GM19463 (cell line): ENCODE data around the gene CAND2.
A peak's percentile ranks its signal among the peaks of the same experiment; 100 is the strongest.
"Not testable (repeated sequence)": the region's sequence is repeated elsewhere in the genome, so short reads cannot be mapped to it uniquely, and the experiment has no call there.

Source experiments
- ATAC-seq: cut with Tn5 transposase; IDR thresholded peaks from one replicate; pipeline ENCODE4 v1.9.1; 2021; ENCODE audit warnings: mild to moderate bottlenecking, moderate library complexity; ENCODE audit not compliant: unreplicated experiment

CAND2 gene

GRCh38 chr3:12854565-12854964 is 58.1 kb downstream of the CAND2 start:
- no peak for ATAC-seq

DNA sequence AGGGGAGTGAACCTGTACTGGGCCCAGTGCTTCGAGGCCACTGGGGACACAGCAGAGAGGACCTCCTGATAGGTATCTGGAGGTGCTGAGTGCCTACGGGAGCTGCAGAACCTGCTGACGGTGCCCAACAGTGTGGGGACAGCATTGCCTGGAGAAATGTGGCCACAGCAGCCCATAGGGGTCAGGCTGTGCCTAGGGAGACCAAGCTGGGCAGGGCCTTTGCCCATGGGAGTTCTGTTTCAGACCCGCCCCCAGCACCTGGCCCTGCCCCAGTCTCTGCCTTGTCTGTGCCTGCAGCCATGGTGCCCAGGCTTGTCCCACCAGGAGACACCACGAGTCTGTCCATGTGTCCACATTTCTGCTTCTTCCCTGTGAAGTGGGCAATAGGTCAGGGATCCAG is 60.1 kb downstream of the CAND2 start:
- ATAC-seq = no peak

GRCh38 chr3:12859840-12860239 is 63.4 kb downstream of the CAND2 start:
- ATAC-seq = no peak

- ATAC-seq = no peak
Observed at GRCh38 chr3:12861611-12862010, 65.1 kb downstream of the CAND2 start.

DNA sequence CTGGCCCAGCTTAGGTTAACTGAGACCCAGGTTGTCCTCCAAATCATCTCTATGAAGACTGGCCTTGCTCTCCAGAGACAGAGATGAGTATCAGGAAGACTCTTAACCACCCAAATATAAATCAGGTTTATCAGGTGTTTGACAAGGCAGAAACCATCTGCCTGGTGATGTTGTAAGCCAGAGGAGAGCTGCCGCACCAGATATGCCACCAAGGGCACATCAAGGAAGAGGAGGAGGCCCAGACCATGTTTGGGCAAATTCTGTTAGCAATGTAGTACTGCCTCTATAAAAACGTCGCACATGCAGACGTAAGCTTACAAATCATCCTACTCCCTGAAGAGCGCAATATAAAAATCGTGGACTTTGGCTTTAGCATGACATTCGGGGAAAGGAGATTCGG is 65.9 kb downstream of the CAND2 start:
- no peak for ATAC-seq

GRCh38 chr3:12865271-12865670 is 68.8 kb downstream of the CAND2 start:
- ATAC-seq = no peak

- ATAC-seq = no peak
Observed at GRCh38 chr3:12866836-12867235, 70.4 kb downstream of the CAND2 start.

DNA sequence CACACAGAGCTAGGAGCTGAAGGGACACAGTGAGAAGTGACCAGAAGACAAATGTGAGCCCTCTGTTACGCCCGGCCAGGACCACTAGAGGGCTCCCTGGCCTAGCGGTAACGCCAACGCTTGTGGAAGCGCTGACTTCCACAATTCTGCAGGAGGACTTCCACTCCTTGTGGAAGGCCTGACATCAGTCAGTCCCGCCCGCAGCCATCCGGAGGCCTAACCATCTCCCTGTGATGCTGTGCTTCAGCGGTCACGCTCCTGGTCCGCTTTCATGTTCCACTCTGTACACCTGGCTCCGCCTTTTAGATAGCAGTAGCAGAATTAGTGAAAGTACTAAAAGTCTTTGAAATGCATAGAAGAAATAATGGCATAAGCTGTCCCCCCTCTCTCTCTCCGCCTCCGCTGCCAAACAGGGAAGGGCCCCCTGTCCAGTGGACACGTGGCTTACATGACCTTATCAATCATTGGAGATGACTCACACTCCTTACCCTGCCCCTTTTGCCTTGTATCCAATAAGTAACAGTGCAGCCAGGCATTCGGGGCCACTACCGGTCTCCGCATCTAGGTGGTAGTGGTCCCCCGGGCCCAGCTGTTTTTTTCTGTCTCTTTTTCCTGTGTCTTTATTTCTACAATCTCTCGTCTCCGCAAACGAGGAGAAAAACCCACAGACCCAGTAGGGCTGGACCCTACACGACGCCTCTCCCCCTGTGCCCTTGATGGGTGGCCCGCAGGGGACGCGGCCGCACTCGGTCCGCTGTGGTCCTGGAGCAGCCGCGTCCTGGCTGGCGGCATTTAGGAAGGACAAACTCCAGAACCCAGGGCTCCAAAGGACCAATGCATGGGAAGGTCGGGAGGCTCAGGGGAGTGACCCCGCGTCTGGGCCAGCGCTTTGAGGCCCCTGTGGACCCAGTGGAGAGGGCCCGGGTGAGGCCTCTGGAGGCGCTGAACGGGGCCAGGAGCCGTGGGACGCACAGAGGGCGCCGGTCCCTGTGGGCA is 71.9 kb downstream of the CAND2 start:
- peak; percentile 60 for ATAC-seq

- peak; percentile 55 for ATAC-seq
Observed at GRCh38 chr3:12869035-12869621, 72.6 kb downstream of the CAND2 start.

- peak; percentile 48 for ATAC-seq
Observed at GRCh38 chr3:12870942-12871341, 74.5 kb downstream of the CAND2 start.

- no peak for ATAC-seq
Observed at GRCh38 chr3:12871404-12871983, 75.0 kb downstream of the CAND2 start.

DNA sequence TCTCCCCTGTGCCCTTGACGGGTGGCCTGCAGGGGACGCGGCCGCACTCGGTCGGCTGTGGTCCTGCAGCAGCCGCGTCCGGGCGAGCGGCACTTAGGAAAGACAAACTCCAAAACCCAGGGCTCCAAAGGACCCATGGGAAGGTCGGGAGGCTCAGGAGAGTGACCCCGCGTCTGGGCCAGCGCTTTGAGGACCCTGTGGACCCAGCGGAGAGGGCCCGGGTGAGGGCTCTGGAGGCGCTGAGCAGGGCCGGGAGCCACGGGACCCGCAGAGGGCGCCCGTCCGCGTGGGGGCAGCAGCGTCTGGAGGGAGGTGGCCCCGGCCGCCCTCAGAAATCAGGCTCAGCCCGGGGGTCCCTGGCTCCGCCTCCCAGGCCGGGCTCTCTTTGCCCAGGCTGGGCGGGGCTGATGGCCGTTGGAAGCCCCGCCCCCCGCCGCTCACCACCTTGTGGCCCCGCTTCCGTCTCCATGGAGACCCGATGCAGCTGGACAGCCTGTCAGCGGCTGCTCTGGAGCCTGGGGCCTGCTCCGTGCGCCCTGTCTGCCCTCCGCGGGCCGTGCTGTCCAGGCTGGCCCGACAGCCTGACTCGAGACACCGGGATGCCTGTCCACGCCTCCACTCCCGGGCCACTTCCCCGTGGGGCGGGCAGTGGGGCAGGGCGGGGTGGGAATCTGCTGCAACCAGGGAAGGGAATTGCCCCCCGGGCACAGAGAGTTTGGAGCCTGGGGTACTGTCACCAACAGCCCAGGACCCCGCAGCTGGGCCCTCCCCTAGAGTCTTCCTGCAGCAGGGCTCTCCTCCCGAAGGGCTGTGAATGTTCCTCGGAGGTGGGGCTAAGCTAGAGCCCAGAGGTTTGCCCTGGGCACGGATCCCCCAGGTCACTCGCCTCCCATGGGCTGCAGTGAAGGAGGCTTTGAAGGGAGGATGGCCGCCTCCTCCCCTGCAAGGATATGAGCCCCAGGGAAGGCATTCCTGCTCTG is 79.7 kb downstream of the CAND2 start:
- peak; percentile 56 for ATAC-seq

DNA sequence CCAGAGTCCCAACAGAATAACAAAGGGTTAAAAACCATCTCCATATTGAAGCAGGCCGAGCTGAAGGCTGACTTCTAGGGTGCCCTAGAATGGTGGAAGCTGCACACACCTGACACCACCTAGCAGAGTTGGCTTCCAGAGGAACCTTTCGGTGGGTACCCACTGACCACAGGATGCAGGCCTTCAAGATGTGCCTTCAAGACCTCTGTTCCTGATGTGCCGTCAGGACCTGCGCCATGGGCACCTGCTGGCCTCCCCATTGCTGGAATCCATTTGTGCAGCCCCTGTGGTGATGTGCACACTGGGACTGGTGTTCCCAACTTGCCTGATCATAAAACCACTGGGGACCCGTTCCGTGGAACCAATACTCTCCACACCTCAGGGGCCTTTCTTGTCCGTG is 80.6 kb downstream of the CAND2 start:
- ATAC-seq = no peak

GRCh38 chr3:12878141-12878574 is 81.7 kb downstream of the CAND2 start:
- no peak for ATAC-seq

GRCh38 chr3:12878758-12879157 is 82.3 kb downstream of the CAND2 start:
- ATAC-seq = not testable (repeated sequence)

GRCh38 chr3:12879191-12879815 is 82.8 kb downstream of the CAND2 start:
- ATAC-seq = no peak

DNA sequence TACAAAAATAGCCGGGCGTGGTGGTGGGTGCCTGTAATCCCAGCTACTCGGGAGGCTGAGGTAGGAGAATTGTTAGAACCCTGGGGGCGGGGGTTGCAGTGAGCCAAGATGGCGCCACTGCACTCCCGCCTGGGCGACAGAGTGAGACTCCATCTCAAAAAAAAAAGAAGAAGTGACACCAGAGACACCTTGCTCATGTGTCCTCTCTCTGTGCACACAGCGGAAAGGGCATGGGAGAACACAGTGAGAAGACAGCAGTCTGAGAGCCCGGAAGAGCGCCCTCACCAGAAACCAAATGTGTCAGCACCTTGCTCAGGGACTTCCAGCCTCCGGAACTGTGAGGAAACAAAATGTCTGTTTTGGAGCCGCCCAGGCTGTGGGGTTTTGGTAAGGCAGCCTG is 85.4 kb downstream of the CAND2 start:
- peak; percentile 49 for ATAC-seq

DNA sequence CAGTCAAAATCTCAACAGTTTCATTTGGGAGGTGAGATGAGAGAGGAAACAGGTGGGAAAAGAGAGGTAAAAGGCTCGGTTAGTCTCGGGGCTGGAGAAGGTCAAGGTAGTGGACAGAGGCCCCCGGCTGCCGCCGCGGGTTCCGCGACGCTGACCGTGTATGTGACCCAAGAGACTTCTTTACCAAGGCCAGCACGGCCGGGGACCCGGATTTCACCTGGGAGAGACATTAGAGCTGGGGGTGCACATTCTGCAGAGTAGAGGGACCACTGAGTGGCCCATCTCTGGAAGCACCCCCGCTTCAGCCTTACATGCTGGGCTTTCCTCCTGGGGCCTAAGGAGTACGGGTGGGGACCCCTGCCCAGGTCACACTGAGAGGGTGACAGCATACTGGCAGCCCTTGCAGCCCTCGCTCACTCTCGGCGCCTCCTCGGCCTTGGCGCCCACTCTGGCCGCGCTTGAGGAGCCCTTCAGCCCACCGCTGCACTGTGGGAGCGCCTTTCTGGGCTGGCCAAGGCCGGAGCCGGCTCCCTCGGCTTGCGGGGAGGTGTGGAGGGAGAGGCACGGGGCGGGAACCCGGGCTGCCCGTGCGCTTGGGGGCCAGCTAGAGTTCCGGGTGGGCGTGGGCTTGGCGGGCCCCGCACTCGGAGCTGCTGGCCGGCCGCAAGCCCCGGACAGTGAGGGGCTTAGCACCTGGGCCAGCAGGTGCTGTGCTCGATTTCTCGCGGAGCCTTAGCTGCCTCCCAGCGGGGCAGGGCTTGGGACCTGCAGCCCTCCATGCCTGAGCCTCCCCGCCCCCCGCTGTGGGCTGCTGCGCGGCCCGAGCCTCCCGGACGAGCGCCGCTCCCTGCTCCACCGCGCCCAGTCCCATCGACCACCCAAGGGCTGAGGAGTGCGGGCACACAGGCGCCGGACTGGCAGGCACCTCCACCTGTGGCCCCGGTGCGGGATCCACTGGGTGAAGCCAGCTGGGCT is 86.1 kb downstream of the CAND2 start:
- ATAC-seq = no peak

DNA sequence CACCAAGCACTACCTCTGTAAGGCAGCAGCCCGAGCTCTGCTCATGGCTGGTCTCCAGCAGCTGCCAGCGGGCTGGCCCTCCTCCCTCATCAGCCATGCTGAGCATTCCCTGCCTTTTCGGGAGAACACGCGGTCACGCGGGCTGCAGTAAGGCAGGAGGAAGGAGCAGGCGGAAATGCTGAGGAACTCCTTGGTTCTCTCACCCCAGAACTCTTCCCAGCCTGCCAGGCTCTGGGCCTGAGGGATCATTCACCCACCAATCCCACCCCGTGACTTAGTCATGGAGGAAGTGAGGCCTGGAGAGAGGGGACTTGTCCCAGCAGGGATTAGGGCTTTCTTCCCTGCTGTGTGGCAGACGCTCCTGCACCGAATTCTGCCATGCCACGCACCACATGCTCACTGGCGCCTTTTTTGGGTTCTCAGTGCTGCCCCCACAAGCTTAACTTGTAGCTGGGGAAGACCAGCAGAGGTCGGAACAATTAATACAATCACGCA is 87.8 kb downstream of the CAND2 start:
- ATAC-seq = no peak
